Breast epithelium (tissue), 3 donors: ENCODE results near the gene XPO6.

Source experiments
- POLR2A ChIP-seq: fragments of 450-650 bp; IDR thresholded peaks from one replicate; pipeline ENCODE4 v1.6.1; 2016; ENCODE audit warnings: antibody characterized with exemption, mild to moderate bottlenecking, moderate library complexity
- POLR2AphosphoS5 ChIP-seq, 3 donors: sonication (generic); formaldehyde crosslinking; IDR thresholded peaks; one replicate each; pipeline ENCODE4 v1.6.1; 2017; ENCODE audit warnings: antibody characterized with exemption in 3 of 3

- no peak for TF ChIP-seq POLR2AphosphoS5 (IDR thresholded peaks at IDR 0.05)
- TF ChIP-seq POLR2A = no peak
Measured at GRCh38 chr16:28241924-28242323, 30.2 kb upstream of the XPO6 start.
